ENCODE data around the gene SLCO4C1. TPM values are rescaled to one million over a fixed set of nuclear protein-coding genes. Genes with fewer than 3 reads are reported as not detected.

SLCO4C1 gene
- total and polyA plus RNA-seq, 2 of the 13 experiments (the other 11 are each of a cell fraction or from before 2014, with no cell fraction given): 1.3 to 7.8 TPM

DNA sequence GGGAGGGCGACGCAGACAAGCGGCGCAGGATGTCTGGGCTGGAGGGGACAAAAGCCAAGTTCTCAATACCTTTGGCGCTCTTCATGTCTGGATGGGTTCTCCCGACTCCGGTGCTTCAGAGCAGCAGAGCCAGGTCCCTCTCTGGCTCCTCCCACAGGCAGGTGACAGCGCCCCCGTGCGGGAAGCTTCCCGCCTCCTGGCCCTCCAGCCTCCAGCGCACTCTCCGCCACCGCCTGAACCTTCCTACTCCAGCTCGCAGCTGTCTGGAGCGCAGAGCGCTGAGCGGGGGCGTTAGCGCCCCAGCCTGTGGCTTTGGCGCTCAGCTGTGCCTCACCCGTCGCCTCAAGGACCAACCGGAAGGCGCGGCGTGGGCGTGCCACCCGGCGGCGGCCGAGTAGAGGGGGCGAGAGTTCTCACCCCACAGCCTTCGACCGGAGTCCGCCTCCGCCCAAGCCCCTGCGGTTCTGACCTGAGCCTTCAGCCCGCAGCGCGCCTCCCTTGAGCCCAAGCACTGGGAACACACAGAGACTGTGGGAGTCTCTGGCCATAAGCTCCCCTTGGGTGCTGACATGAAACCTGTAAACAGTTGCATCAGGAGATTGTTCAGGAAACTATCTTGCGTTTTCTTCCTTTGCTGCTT lies at the start of gene SLCO4C1 (continued):
- TF ChIP-seq, protein P1, sequence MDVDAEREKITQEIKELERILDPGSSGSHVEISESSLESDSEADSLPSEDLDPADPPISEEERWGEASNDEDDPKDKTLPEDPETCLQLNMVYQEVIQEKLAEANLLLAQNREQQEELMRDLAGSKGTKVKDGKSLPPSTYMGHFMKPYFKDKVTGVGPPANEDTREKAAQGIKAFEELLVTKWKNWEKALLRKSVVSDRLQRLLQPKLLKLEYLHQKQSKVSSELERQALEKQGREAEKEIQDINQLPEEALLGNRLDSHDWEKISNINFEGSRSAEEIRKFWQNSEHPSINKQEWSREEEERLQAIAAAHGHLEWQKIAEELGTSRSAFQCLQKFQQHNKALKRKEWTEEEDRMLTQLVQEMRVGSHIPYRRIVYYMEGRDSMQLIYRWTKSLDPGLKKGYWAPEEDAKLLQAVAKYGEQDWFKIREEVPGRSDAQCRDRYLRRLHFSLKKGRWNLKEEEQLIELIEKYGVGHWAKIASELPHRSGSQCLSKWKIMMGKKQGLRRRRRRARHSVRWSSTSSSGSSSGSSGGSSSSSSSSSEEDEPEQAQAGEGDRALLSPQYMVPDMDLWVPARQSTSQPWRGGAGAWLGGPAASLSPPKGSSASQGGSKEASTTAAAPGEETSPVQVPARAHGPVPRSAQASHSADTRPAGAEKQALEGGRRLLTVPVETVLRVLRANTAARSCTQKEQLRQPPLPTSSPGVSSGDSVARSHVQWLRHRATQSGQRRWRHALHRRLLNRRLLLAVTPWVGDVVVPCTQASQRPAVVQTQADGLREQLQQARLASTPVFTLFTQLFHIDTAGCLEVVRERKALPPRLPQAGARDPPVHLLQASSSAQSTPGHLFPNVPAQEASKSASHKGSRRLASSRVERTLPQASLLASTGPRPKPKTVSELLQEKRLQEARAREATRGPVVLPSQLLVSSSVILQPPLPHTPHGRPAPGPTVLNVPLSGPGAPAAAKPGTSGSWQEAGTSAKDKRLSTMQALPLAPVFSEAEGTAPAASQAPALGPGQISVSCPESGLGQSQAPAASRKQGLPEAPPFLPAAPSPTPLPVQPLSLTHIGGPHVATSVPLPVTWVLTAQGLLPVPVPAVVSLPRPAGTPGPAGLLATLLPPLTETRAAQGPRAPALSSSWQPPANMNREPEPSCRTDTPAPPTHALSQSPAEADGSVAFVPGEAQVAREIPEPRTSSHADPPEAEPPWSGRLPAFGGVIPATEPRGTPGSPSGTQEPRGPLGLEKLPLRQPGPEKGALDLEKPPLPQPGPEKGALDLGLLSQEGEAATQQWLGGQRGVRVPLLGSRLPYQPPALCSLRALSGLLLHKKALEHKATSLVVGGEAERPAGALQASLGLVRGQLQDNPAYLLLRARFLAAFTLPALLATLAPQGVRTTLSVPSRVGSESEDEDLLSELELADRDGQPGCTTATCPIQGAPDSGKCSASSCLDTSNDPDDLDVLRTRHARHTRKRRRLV (CRISPR knock-in tag; IDR thresholded peaks at IDR 0.05): no peak
- TF ChIP-seq PHB2 (IDR thresholded peaks at IDR 0.05; ENCODE audit: partially characterized antibody) (no peak), TOPORS (CRISPR knock-in tag; IDR thresholded peaks at IDR 0.05) (peak; percentile 58; the same call in 1 of the 2 replicates), HMG20B (CRISPR knock-in tag; conservative IDR thresholded peaks at IDR 0.05) (no peak), ZFP90 (CRISPR knock-in tag; IDR thresholded peaks at IDR 0.05; ENCODE audit: borderline replicate concordance) (peak; percentile 83), ZMAT3 (CRISPR knock-in tag; conservative IDR thresholded peaks at IDR 0.05) (peak; percentile 73; the same call in 1 of the 2 replicates), ZNF749 (CRISPR knock-in tag; IDR thresholded peaks at IDR 0.05; ENCODE audit: borderline replicate concordance) (peak; percentile 55; the same call in 1 of the 2 replicates), MEIS2 (CRISPR knock-in tag; IDR thresholded peaks at IDR 0.05) (peak; percentile 73; the same call in 1 of the 2 replicates), NFYC (CRISPR knock-in tag; IDR thresholded peaks at IDR 0.05) (peak; percentile 64), MBNL3 (CRISPR knock-in tag; conservative IDR thresholded peaks at IDR 0.05) (no peak), ZNF598 (CRISPR knock-in tag; IDR thresholded peaks at IDR 0.05; ENCODE audit: borderline replicate concordance) (peak; percentile 88; the same call in 1 of the 2 replicates), ZNF776 (CRISPR knock-in tag; IDR thresholded peaks at IDR 0.05) (peak; percentile 78; the same call in 1 of the 2 replicates), HCFC1 (IDR thresholded peaks at IDR 0.05; ENCODE audit: low read depth, low read length) (no peak), FOSL2 (CRISPR knock-in tag; IDR thresholded peaks at IDR 0.05) (peak; percentile 38), PTBP1 (IDR thresholded peaks at IDR 0.05; ENCODE audit: low read depth, low read length, poor library complexity, severe bottlenecking) (no peak), RFXANK (CRISPR knock-in tag; IDR thresholded peaks at IDR 0.05) (no peak), SMARCC2 (IDR thresholded peaks at IDR 0.05) (no peak), SALL2 (CRISPR knock-in tag; IDR thresholded peaks at IDR 0.05) (peak; percentile 96), IKZF4 (CRISPR knock-in tag; IDR thresholded peaks at IDR 0.05; ENCODE audit: borderline replicate concordance, low read depth, not compliant biosample characterization) (peak; percentile 44)
- TF ChIP-seq, protein P2, sequence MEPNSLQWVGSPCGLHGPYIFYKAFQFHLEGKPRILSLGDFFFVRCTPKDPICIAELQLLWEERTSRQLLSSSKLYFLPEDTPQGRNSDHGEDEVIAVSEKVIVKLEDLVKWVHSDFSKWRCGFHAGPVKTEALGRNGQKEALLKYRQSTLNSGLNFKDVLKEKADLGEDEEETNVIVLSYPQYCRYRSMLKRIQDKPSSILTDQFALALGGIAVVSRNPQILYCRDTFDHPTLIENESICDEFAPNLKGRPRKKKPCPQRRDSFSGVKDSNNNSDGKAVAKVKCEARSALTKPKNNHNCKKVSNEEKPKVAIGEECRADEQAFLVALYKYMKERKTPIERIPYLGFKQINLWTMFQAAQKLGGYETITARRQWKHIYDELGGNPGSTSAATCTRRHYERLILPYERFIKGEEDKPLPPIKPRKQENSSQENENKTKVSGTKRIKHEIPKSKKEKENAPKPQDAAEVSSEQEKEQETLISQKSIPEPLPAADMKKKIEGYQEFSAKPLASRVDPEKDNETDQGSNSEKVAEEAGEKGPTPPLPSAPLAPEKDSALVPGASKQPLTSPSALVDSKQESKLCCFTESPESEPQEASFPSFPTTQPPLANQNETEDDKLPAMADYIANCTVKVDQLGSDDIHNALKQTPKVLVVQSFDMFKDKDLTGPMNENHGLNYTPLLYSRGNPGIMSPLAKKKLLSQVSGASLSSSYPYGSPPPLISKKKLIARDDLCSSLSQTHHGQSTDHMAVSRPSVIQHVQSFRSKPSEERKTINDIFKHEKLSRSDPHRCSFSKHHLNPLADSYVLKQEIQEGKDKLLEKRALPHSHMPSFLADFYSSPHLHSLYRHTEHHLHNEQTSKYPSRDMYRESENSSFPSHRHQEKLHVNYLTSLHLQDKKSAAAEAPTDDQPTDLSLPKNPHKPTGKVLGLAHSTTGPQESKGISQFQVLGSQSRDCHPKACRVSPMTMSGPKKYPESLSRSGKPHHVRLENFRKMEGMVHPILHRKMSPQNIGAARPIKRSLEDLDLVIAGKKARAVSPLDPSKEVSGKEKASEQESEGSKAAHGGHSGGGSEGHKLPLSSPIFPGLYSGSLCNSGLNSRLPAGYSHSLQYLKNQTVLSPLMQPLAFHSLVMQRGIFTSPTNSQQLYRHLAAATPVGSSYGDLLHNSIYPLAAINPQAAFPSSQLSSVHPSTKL (CRISPR knock-in tag; IDR thresholded peaks at IDR 0.05): peak; percentile 75
- TF ChIP-seq, protein P3, sequence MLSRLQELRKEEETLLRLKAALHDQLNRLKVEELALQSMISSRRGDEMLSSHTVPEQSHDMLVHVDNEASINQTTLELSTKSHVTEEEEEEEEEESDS (CRISPR knock-in tag; IDR thresholded peaks at IDR 0.05; ENCODE audit: borderline replicate concordance): no peak
- TF ChIP-seq, protein P4, sequence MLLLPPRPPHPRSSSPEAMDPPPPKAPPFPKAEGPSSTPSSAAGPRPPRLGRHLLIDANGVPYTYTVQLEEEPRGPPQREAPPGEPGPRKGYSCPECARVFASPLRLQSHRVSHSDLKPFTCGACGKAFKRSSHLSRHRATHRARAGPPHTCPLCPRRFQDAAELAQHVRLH (CRISPR knock-in tag; IDR thresholded peaks at IDR 0.05; ENCODE audit: borderline replicate concordance, low read depth): peak; percentile 87; the same call in 1 of the 2 replicates
